GM23338 (cell line): ENCODE data around the gene SLC50A1.

Experiments
- CREB1 ChIP-seq: fragments of 250-450 bp; sonication (Bioruptor Pico); IDR thresholded peaks from 2 replicates; pipeline ENCODE4 v1.5.0; 2020; ENCODE audit warnings: low read depth, mild to moderate bottlenecking, moderate library complexity
- ETS1 ChIP-seq: IDR thresholded peaks from 2 replicates; pipeline ENCODE4 v1.6.1; 2016; ENCODE audit warnings: antibody characterized with exemption
- EZH2 ChIP-seq: fragments of 200-600 bp; sonication (generic); IDR thresholded peaks from one replicate; pipeline ENCODE4 v1.8.0; 2017; ENCODE audit warnings: antibody characterized with exemption, mild to moderate bottlenecking, low read depth; ENCODE audit not compliant: unreplicated experiment
- POLR2AphosphoS5 ChIP-seq: IDR thresholded peaks from 2 replicates; pipeline ENCODE4 v1.6.1; 2016; ENCODE audit warnings: antibody characterized with exemption, low read depth
- REST ChIP-seq: IDR thresholded peaks from one replicate; pipeline ENCODE4 v1.6.1; 2018; ENCODE audit warnings: antibody characterized with exemption; ENCODE audit not compliant: unreplicated experiment
- TF ChIP-seq, protein P1 (sequence below), 2 experiments: fragments of 200-600 bp in 1 of 2; sonication (generic) in 1 of 2; conservative IDR thresholded peaks; 2 replicates each; pipeline versions ENCODE4 v1.5.1 to v1.6.1; 2016 to 2017; ENCODE audit warnings: antibody characterized with exemption in 2 of 2, low read depth in 2 of 2, mild to moderate bottlenecking in 2 of 2, moderate library complexity in 1 of 2
- TF ChIP-seq, protein P2 (sequence below): fragments of 250-450 bp; sonication (Bioruptor Pico); IDR thresholded peaks from 2 replicates; pipeline ENCODE4 v1.5.0; 2020; ENCODE audit warnings: mild to moderate bottlenecking, moderate library complexity

GRCh38 chr1:155127967-155128754, 7.5 kb upstream of the SLC50A1 start:
- TF ChIP-seq, protein P1, sequence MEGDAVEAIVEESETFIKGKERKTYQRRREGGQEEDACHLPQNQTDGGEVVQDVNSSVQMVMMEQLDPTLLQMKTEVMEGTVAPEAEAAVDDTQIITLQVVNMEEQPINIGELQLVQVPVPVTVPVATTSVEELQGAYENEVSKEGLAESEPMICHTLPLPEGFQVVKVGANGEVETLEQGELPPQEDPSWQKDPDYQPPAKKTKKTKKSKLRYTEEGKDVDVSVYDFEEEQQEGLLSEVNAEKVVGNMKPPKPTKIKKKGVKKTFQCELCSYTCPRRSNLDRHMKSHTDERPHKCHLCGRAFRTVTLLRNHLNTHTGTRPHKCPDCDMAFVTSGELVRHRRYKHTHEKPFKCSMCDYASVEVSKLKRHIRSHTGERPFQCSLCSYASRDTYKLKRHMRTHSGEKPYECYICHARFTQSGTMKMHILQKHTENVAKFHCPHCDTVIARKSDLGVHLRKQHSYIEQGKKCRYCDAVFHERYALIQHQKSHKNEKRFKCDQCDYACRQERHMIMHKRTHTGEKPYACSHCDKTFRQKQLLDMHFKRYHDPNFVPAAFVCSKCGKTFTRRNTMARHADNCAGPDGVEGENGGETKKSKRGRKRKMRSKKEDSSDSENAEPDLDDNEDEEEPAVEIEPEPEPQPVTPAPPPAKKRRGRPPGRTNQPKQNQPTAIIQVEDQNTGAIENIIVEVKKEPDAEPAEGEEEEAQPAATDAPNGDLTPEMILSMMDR (conservative IDR thresholded peaks at IDR 0.05; ENCODE audit: low read depth in 2 of 2): no peak
- TF ChIP-seq REST (no peak), EZH2 (peak; percentile 56), POLR2AphosphoS5 (no peak), ETS1 (no peak), CREB1 (CRISPR knock-in tag) (no peak)
- TF ChIP-seq, protein P2, sequence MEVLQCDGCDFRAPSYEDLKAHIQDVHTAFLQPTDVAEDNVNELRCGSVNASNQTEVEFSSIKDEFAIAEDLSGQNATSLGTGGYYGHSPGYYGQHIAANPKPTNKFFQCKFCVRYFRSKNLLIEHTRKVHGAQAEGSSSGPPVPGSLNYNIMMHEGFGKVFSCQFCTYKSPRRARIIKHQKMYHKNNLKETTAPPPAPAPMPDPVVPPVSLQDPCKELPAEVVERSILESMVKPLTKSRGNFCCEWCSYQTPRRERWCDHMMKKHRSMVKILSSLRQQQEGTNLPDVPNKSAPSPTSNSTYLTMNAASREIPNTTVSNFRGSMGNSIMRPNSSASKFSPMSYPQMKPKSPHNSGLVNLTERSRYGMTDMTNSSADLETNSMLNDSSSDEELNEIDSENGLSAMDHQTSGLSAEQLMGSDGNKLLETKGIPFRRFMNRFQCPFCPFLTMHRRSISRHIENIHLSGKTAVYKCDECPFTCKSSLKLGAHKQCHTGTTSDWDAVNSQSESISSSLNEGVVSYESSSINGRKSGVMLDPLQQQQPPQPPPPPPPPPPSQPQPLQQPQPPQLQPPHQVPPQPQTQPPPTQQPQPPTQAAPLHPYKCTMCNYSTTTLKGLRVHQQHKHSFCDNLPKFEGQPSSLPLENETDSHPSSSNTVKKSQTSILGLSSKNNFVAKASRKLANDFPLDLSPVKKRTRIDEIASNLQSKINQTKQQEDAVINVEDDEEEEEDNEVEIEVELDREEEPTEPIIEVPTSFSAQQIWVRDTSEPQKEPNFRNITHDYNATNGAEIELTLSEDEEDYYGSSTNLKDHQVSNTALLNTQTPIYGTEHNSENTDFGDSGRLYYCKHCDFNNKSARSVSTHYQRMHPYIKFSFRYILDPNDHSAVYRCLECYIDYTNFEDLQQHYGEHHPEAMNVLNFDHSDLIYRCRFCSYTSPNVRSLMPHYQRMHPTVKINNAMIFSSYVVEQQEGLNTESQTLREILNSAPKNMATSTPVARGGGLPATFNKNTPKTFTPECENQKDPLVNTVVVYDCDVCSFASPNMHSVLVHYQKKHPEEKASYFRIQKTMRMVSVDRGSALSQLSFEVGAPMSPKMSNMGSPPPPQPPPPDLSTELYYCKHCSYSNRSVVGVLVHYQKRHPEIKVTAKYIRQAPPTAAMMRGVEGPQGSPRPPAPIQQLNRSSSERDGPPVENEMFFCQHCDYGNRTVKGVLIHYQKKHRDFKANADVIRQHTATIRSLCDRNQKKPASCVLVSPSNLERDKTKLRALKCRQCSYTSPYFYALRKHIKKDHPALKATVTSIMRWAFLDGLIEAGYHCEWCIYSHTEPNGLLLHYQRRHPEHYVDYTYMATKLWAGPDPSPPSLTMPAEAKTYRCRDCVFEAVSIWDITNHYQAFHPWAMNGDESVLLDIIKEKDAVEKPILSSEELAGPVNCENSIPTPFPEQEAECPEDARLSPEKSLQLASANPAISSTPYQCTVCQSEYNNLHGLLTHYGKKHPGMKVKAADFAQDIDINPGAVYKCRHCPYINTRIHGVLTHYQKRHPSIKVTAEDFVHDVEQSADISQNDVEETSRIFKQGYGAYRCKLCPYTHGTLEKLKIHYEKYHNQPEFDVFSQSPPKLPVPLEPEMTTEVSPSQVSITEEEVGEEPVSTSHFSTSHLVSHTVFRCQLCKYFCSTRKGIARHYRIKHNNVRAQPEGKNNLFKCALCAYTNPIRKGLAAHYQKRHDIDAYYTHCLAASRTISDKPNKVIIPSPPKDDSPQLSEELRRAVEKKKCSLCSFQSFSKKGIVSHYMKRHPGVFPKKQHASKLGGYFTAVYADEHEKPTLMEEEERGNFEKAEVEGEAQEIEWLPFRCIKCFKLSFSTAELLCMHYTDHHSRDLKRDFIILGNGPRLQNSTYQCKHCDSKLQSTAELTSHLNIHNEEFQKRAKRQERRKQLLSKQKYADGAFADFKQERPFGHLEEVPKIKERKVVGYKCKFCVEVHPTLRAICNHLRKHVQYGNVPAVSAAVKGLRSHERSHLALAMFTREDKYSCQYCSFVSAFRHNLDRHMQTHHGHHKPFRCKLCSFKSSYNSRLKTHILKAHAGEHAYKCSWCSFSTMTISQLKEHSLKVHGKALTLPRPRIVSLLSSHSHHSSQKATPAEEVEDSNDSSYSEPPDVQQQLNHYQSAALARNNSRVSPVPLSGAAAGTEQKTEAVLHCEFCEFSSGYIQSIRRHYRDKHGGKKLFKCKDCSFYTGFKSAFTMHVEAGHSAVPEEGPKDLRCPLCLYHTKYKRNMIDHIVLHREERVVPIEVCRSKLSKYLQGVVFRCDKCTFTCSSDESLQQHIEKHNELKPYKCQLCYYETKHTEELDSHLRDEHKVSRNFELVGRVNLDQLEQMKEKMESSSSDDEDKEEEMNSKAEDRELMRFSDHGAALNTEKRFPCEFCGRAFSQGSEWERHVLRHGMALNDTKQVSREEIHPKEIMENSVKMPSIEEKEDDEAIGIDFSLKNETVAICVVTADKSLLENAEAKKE (CRISPR knock-in tag): no peak
